ENCODE measurements around the gene WDR36.

Gene WDR36

DNA sequence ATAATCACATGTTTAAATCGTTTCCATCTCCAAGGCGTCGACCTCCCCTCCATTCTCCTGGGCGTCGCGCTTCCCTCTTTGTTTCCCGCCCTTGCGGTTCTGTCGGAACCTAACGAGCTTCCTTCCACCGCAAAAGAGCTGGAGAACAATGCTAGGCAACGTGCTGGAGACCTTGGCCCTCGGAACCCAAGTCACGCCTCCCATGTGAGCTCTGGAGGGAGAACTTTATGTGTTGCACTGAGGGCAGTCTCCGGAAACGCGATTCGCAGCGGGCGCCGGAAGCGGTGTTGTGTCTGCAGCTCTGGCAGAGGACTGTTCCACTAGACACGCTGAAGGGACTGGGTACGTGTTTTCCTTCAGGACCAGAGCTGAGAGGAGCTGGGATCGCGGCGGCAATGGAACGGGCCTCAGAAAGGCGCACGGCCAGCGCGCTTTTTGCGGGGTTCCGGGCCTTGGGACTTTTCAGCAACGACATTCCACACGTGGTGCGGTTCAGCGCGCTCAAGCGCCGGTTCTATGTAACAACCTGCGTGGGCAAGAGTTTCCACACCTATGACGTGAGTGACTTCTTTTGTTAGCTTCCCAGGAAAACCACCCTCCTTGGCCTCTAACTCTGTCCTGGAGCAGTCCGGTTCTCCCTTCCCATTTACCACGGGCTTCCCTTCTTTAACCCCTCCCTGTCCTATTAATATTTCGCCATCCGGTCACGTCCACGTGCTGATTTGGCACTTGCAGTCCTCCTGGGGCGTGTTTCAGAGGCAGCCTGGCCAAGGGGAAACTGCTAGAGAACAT, at the start of gene WDR36:
TSS of gene WDR36 (plus strand) at position 287 of the 792 bp plus-strand sequence. CDS start at position 396, 109 bp downstream.
- peak; percentile 89 to 91 for DNase-seq

DNA sequence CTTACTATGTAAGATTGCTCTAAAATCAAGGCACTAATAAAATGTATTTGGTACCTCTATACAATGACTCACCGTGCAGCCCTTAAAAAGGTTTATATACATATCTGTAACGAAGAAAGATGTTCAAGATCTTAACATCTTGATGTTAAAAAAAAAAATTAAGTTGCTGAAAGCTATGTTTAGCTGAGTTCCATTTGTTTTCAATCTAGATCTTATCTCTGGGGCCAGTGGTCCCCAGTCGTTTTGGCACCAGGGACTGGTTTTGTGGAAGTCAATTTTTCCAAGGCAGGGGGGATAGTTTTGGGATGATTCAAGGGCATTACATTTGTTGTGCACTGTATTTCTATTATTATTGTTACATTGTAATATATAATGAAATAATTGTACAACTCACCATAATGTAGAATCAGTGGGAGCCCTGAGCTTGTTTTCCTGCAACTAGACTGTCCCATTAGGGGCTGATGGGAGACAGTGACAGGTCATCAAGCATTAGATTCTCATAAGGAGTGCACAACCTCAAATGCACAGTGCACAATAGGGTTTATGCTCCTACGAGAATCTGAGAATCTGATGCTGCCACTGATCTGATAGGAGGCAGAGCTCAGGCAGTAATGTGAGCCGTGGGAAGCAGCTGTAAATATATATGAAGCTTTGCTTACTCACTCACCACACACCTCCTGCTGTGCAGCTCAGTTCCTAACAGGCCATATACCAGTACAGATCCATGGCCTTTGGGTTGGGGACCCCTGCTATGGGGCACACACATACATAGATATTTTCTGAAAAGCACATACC, 48.2 kb upstream of the WDR36 start:
- no peak for DNase-seq

DNA sequence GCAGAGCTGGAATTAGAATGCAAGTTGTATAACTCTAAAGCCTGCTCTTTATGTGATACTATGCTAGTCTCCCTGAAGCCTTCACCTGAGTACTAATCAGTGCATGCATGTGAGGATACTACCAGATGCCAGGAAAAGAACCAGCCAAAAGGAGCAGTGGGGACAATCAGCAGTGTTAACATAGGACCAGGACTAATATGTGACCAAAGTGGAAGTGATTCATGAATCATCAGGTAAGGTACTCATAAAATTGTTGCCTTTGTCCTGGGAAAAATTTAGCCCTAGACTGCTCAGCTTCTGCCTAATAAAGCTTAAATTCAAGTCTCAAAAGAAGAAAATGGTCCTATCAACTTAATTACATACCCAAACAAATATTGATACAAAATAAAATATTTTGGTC, 34.1 kb upstream of the WDR36 start:
- DNase-seq, result no peak

DNA sequence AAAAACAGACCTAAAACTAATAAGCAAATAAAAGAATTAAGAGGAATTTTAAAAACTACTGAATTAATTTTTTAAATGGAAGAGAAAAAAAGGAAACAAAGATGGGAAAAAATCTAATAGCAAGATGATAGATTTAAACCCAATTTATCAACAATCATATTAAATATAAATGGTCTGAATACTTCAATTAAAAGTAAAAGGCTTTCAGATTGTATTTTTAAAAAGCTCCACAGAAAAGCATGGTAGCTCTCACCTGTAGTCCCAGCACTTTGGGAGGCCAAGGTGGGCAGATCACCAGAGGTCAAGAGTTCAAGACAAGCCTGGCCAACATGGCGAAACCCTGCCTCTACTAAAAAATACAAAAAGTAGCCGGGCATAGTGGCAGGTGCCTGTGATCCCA, 32.0 kb upstream of the WDR36 start:
- no peak for DNase-seq

DNA sequence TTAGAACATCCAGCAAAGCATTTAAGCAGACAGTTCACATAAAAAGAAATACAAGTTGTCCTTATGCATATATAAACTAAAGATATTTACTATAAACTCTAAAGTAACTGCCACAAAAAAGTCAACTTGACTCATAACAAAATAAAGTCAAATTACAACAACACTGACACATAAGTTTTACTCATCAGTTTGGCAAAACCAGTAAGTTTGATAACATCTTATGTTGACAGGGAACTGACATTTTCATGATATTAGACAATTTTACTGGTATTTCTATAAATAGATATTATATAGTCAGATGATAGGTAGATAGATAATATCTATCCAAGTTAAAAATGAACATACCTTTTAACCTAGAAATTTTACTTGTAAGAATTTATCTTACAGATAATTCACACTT, 30.5 kb upstream of the WDR36 start:
- DNase-seq, result no peak

DNA sequence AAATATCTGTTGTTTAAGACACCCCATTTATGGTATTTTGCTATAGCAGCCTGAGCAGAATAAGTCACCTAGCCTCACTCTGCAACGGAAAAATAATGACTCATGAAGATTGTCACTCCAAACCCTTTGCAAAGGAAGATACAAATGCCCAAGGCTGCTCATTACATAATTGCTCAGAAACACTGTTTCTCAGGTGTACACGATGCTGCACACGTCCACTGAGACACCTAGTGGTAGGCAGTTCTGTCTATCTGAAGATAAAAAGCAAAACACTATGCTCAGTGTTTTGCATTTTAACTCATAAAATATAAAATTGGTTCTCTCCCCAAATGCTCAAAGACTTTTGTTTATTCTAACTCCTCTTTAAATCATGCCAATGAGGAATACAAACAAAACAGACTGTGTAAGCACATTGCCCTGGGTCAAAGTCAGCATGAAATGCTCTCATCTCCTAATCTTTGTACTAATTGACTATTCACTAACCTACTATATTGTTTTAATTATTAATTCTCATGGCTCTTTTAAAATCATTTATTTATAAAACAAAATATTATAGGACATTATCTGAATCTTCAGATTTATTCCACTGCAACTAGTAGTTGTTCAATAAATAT, 28.3 kb upstream of the WDR36 start:
- DNase-seq, result no peak

DNA sequence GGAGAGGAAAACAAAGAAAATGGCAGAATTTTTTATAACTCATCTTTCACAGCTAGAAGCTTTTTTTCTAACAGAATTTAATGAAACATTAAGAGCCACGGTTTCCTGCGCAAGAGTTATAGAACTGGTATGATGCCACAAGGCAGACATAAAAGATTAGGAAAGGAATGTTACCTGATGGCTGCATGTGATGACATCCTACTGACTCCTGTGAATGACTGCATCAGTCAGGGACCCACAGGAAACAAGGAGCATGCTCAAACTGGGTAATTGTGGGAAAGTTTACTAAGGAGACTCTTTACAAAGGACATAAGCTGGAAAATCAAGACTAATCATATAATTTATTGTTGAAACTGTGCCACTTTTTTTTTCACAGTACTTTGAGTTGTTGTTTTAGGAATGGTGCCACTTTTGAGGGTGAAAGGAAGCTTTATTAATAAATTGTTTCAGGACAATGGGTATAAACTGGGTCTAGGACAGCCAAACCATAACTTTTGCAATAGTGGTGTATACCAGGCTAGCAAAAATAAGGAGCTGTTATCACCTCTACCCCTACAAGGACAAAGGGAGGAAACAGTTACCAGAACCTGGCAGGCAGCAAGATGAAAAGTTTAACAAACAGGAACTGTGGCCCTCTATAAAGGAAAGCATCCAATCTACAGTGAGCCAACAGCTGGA, 25.7 kb upstream of the WDR36 start:
- no peak for DNase-seq

DNA sequence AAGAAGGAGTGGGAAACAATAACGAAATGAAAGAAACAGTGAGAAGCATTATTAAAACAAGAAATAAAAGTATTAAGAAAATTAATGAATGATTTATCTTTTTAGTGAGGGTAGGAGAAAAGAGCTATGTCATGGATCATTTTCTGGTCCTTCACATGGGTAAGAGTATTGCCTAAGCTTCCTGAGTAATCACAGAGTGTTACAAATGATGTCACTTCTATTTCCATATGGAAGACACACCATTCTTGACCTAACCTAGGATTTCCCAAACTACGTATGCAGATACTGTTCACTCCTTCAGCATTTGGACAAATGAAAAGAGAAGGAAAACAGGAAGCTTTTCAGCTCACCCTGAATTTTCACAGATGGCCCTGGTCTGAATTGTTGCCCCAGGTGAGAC, 23.9 kb upstream of the WDR36 start:
- DNase-seq, result no peak

DNA sequence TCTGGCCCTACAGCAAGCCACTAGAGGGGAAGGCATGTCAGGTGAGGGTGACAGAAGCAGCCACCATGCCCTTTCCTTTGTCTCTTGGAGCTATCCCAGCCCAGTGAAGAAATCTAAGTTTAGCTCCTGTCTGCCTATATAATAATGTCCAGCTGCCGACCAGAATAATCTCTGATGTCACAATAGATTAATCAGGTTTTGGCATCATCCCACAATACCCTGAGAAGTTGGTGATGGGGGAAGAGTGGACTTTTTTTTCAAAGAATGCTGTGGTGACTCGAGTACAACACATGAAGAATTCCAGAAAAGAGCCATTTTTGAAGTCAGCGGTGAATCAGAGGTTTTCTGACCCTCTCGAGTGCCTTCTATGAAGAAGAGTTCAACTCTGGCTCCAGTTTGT, 22.3 kb upstream of the WDR36 start:
- no peak for DNase-seq

DNA sequence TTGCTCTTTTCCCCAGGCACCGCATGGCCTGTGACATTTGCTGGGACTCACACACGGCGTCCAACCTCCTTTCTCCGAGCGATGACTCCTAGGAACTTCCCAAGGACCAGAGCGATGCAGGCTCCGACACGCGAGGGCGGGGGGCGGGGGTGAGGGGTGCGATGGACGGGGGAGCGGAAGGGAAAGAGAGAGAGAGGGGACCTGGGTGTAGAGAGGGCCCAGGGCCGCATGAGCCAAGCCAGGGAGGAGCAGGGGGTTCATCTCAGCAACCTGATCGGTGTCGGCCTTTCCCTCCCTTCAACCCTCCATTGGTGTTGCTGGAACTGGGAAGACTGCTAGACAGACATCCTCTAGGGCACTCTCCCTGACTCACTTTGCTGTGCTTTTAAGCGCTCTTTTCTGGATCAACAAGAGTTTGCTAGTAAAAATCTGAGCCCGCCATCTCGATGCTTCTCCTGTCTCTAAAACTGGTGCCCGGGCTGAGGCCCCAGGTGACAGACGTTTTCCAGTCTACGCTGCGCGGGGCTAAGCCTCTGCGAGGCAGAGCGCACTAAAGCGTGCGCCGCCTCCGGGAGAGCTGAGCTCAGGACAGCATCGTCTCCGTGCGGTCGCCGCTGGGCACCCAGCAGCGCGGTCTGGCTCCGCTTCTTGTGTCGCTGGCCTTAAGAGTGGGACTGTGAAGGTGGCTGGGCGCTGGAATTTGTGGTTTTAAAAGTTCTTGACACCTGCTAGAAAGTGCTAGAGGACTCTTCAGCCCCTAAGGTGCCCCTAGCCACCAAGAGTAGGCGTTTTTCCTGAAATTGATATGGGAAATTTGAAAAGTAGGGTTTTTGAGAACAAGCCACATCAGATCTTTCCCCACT, 21.6 kb upstream of the WDR36 start:
- DNase-seq, result peak; percentile 25 to 57

DNA sequence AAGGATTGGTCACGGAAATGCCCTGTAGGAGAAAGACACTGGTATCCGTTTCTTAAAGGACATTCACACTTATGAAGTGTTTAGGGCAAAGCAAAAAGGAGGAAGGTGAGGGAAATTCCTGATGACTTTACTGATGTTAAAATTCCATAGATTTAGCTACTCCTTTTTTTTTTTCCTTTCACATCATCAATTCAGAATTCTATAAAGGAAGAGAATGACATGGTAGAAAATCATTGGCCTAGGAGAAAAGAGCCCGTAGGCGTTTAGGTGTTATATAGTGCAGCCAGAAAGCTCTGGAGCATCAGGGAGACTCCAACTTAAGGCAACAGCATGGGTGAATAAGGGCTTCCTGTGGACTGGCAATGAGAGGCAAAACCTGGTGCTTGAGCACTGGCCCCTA, 20.7 kb upstream of the WDR36 start, which contains the start of gene TSLP:
TSS of gene TSLP (plus strand) at position 301 of the 400 bp plus-strand sequence. CDS start 178 bp downstream, outside the sequence.
- DNase-seq, result no peak

DNA sequence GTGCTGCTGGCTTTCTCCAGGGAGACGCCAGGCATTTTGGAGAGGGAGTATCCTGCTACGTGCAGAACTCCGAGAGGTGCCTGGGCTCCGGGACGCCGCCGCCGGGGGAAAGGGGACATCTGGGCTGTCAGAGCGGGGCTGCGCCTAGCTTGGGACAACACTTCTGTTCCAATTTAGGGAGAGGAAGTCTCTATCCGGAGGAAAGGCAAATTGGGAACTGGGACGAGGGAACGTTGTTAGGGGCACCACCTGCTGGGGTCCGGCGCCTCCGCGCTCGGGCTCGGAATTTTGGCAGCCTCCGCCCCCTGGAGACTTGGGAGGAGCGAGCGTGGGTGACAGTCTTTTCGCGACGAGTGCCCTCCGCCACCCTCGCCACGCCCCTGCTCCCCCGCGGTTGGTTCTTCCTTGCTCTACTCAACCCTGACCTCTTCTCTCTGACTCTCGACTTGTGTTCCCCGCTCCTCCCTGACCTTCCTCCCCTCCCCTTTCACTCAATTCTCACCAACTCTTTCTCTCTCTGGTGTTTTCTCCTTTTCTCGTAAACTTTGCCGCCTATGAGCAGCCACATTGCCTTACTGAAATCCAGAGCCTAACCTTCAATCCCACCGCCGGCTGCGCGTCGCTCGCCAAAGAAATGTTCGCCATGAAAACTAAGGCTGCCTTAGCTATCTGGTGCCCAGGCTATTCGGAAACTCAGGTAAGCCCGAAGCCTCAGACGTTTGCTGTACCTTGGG, 19.0 kb upstream of the WDR36 start:
- peak; percentile 59 to 78 for DNase-seq

DNA sequence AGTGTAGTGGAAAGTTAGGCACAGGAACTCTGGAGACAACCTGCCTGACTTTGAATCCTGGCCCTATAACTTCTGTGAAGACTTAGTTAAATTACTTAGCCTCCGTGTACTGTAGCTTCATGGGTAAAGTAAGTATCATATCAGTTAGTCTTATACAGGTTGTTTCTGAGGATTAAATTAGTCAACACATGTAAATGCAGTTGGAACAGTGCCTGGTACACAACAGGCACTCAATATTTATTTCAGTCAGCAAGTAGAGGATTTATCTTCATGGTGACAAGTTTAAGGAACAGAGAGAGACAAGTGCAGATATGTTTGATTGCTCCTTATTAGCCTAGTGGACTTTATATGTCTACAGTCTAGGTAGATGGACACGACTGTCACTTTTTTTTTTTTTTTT, 17.9 kb upstream of the WDR36 start:
- DNase-seq, result no peak

DNA sequence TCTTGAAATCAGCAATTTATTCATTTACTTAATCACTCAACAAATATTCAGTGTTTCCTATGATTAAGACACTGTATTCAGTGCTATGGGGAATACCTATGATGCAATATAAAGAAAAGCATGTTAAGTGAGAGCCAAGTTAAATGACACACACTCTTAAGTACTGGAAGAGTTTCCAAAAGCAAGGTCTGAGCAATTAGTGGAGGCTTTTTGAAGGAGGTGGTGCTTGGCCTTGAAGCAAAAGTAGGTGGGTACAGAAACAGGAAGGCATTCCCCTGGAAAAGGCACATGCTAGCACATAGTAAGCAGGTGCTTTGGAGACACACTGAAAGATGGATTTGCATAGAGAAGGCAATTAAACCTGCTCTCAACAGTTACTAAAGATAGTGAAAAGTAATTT, 16.6 kb upstream of the WDR36 start:
- DNase-seq, result no peak

DNA sequence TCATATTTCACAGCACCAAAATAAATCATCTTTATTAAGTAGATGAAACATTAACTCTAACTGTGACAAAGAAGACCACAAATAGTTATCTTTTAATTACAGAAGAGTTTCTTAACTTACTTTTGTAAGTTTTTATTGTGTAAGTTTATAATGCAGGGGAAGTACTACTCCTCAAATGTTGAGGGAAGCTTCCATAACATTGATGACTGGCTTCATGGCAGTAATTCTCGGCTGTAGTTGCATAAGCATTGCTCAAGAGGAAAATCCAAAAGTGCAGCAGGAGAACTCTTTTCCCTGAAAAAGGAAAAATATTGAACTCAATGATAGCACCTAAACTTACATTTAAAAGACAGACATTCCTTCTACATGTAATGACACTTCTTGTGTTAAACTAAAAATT, 16.1 kb upstream of the WDR36 start:
- no peak for DNase-seq

DNA sequence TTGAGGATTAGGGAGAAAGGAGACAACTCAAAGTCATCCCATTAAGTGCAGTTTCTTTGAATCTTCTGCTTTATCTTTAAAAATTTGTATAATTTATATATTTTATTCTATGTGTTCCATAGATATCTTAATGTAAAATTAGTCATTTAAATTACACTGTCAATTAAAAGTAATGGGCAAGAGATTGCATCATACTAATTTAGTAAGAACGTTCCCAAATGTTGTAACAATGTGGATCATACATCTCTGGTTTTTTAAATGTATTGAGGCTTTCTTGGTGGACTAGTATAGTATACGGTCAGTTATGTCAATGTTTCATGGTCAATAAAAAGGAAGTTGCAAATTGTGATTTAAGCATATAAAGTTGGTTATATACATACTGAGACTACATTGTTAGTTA, 14.5 kb upstream of the WDR36 start:
- no peak for DNase-seq

DNA sequence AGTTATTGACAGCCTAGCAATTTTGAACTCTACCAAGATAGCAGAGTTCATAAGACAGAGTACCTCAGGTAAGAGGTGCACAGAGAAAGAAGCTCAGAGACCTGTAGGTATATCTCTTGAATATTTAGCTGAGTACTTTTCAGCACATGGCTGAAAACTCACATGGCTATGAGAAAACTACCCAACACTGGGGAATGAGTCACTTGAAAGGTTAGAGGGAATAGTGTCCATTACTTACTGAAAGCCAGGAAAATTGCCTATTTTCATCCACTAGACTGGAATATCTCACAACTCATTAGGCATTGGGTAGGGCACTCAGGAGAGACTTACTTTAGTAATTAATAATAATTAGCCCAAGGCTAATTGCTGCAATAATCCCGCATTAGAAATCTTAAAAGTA, 12.3 kb upstream of the WDR36 start:
- no peak for DNase-seq

DNA sequence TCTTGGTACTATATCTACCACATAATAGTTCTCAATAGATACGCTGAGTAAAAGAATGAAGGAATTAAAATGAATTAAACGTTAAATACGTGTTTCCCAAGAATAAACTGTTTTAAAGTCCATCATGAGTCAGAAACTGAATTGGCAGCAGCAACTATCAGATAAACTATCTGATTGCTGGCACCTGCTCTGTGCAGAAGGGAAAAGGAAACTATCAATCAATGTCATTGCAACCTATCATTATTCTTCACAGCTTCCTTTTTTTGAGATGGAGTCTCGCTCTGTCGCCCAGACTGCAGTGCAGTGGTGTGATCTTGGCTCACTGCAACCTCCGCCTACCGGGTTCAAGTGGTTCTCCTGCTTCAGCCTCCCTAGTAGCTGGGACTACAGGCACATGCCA, 8.8 kb upstream of the WDR36 start:
- DNase-seq, result no peak

DNA sequence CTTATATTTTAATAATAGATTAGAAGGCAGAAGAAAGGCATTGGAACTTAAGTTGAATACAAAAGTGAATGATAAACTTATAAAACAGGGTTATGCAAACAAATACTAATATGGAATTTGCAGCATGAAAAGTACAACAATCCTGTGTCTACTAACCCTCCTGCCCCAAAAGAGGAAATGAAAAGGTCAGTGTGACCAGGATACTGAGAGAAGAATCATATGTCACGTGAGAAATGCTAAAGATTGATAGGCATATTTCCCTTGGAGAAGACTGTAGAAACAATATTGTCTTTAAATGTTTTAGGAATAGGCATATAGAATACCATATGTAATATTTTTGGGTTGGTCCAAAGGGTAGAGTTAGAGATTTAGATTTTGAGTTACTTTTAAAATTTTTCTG, 3.8 kb downstream of the WDR36 start:
- DNase-seq, result no peak

DNA sequence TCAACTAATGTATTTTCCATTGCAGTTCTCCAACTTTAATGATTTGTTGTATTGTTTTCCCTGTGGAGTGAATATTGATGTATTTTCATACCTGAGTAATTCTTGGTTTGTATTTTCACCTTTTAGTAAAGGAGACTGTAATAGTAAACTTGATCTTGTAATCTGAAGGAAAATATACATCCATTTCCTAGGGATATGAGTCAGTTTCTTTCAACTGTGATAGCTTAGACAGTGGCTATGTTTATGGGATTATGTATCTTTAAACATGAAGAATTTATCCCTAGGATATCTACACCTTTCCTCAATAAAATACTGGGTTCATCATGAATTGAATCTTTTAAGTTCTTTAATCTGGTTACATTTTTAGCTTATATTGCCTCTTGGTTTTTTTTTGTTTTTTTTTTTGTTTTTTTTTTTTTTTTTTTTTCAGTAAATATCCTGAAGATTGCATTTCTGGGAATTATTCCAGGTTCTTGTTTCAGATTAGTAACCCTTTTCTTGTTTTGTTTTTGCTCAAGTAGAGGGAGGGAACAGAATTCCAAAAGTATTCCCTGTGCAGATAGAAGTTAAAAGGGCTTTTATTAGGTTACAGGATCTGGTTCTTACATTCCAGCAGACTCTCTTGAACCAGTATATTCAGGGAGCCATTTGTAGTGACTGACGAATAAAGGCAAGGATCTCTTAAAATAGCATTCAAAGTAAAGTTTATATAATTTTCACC, 7.1 kb downstream of the WDR36 start:
- DNase-seq, result no peak
